DMS153 treated with DMSO at 0.1 percent for 48 hours (cell line): ENCODE measurements around the gene ANGEL1.

Source experiments
- DNase-seq: peaks from one replicate; lab custom pipeline; 2025; ENCODE audit not compliant: unreplicated experiment; lab: John Stamatoyannopoulos, UW

ANGEL1 gene

DNA sequence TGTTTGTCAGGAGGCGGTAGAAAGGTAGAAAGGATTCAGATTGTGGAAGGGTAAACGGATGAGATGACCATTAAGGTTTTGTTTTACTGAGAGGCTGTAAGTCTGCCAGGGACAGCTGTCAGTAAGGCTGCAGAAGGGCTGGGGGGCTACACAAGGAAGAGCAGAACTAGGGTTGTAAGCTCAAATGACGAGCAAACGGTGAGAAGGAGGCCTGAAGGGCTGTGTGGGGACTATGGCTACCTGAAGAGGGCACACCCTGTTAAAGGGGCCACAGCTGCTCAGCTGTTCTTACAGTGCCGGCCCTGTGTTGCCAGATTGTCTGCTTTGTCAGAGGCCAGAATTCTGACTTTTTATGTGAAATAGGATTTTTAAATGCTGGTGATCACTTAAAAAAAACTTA lies 32.3 kb downstream of the ANGEL1 start:
- DNase-seq, result no peak

DNA sequence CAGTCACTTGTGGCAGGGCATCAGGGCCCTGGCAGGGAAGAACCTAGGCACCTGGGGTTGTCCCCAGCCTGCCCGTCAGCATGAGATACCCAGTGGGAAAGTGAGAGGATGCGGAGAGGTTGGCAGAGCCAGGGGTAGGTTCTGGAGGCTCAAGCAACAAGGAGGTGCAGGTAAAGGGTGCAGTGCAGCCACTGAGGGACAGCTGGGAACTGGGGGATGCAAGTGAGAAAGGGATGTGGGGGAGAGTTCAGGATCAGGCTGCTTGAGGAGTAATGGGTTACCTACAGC lies 32.7 kb downstream of the ANGEL1 start:
- no peak for DNase-seq

DNA sequence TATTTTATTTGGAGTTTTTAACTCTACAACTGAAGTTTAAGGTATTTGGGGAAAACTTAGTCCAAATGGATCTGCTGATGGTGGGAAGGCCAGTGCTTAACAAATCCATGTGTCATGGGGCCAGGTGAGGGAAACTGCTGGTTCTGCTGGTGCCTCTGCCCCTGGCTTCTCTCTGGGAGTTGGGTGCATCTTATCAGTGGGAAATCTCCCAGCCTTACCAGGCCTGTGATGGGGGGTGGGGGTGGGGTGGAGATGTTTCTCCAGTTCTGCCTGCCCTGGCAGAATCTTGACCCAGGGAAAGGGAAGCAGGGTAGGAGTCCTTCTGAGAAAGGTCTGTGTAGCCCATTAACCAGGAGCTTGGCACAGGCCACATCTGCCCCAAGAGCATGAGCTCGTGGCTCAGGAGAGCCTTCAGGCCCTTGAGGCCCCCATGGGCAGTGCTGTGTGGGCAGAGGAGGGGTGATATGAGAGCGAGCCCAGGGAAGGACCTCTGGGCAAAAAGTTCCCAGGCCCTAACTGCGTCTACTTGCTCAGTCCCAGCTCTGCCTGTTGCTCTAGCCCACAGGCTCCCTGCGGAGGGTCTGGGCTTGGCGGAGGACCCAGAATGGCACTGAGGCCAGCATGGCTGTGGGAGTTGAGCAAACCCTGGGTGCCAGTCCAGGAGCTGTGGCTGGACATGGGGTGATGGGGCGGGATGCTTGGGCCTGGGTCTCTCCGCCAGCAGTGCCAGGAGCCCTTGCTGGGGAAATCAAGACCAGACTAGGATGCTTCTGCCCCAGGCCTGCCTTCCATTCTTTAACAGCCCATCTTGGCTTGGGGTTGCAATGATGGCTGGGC lies 33.2 kb downstream of the ANGEL1 start:
- no peak for DNase-seq

DNA sequence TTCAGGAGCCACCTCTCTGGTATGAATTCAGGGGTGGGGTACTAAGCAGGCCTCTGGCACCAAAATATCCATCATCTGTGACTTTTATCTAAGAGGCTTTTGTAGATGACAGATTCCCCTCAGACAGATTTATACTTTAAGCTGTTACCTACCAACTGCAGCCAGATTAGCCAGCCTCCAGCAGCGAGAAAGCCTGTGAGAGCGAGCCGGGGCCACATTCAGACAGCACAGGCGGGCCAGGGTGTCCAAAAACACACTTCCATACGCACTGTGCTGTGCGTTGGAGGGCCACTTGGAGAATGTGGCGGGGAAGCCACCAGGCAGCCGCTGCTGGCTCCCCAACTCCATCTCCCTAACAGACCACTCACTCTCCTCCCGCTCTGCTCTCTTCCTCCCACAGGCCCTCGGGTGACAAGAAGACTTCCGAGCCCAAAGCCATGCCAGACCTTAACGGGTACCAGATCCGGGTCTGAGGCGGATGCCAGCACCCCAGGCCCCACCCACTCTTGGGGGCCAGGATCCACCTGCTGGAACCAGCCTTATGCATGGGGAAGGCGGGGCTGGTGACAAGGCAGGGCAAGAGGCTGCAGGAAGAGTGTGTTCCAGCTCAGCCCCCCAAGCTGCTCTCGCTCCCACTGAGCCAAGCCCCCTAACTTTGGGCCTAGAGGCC lies 34.0 kb downstream of the ANGEL1 start:
- DNase-seq, result no peak

DNA sequence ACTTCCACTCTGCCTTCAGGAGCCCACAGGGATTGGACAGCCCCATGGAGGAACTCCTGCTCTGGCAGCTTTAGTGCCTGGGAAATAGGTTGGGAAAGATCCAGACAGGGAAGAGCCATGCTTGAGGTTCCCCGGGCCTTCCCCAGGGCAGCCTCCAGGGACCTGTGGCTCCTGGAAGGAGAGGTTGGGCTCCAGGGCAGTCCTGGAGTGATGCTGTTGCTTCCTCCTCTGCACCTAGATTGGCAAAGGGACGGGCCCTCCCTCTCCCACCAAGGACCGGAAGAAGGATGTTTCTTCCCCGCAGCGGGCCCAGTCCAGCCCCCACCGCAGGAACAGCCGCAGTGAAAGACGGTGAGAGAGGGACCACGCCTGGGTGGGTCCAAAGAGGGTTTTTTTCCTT lies 35.0 kb downstream of the ANGEL1 start:
- no peak for DNase-seq

DNA sequence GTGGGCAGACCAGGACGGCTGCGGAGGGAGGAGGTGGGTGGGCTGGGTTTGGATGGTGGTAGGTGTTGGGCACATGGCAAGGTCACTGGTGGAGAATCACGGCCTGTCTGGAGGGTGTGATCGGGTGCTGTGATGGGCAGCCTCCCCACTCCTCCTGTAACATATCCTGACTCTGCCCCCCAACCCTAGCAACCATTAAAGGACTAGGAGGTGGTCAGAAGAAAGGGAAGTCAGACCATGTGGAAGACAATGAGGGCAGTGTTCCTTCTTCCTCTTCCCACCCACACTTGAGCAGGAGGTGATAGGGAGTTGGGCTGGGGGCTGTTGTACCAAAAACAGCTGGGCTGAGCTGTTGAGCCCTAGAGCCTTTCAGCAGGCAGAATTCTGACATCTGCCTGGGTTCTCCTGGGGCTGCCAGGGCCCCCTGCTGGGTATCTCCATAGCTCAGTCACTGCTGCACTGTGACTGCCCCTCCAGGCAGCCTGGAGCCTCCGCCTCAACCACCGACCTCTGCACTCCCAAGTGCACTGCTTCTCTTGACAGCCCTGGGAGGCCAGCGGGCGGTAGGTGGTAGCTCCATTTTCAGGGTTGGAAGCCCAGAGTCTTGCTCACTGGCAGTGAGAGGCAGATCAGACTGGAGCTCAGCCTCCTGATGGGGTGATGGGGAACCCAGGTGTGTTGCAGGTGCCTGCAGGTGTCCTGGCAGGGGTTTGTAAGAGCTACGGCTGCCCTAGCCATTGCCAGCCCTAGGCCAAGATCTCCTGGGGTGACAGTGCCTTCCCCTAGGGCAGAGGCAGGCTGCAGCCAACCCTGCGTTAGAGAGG lies 36.0 kb downstream of the ANGEL1 start:
- DNase-seq, result no peak

DNA sequence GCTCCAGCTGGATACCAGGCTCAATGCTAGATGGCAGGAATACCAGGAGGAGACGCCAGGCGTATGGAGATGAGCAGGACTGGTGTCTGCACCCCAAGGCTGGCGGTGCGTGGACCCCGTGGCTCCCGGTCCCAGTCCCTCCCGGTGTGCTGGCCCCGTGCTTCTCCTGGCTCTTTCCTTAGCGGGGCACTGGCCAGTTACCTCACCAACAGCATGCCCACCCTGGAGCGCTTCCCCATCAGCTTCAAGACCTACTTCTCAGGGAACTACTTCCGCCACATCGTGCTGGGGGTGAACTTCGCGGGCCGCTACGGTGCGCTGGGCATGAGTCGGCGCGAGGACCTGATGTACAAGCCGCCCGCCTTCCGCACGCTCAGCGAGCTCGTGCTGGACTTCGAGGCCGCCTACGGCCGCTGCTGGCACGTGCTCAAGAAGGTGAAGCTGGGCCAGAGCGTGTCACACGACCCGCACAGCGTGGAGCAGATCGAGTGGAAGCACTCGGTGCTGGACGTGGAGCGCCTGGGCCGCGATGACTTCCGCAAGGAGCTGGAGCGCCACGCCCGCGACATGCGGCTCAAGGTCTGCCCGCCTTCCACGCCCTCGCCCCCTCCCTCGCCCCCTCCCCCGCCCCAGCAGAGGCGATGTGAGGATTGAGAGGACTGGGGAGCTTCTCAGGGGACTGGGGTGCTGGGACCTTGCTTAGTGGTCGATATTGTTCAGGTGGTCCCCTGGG lies 36.8 kb downstream of the ANGEL1 start:
- no peak for DNase-seq

DNA sequence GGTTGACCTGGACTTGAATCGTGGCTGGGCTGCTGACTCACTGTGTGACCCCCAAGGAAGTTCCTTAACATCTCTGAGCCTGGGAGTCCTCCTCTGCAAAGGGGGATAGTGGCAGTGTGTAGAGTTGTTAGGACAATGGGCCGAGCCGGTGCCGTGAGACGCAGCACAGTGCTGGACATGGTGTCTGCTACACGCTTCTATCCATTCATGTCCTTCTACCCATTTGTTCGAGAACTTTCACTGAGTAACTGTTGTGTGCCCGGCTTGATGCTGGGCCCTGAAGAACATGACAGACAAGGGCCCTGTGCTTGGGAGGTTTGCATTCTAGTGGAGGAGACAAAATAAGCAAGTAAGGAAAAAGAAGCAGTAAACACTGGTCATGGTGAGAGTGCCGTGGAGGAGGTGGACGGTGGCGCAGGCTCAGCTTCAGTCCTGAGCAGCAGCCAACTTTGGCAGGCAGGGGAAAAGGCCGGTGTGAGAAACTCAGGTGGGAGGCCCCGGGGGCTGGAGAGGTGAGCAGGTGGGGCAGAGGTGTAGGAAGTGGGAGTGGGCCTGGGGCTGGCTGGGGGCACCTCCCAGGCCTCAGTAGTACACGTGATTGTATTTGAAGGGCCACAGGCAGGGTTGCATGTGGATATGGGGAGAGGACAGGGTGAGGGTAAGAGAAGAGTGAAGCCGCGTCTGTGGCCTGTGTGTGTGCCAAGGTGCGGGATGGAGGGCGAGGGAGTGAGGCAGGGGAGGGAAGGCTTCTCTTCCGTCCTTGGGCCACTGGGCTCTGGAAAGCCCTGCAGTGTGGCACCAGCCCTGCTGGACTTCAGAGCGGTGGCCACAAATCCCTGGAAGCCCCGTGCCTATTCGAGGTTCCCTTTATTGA lies 37.6 kb downstream of the ANGEL1 start:
- no peak for DNase-seq

DNA sequence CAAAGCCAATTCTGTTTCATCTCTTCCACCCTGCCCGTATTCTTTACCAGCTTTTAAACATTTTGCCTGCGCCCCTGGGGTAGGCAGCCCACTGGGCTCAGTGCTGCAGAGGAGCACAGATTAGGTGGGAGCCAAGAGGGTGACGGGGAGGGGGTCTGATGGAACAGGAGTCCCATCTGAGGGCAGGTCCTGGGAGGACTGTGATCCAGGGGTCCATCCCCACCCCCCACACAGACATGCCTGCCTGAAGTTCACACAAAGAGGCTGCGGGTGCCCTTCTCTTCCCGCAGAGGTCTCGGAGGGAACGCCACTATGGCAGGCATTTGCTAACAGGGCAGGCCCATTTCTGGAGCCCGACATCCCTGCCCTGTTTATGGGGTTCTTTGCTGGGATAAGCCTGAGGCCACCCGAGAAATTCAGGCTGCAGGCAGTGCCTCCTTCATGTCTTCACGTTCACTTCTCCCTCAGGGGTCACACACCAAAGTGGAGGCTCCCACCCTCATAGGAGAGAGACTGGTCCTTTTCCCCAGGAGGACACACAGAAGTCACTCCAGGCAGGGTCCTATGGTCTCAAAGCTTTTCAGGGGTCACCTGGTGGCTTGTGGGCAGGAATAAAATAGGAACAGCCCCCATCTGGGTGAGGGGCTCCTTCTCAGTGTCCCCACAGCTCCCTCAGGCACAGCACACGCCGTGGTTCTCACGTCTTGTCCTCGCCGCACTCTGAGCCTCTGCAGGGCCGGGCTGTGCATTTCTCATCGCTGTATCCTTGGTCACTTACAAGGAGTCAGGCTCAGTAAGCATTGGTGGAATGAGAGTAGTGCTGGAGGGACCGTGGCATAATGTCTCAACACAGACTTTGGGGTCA lies 38.5 kb downstream of the ANGEL1 start:
- no peak for DNase-seq

DNA sequence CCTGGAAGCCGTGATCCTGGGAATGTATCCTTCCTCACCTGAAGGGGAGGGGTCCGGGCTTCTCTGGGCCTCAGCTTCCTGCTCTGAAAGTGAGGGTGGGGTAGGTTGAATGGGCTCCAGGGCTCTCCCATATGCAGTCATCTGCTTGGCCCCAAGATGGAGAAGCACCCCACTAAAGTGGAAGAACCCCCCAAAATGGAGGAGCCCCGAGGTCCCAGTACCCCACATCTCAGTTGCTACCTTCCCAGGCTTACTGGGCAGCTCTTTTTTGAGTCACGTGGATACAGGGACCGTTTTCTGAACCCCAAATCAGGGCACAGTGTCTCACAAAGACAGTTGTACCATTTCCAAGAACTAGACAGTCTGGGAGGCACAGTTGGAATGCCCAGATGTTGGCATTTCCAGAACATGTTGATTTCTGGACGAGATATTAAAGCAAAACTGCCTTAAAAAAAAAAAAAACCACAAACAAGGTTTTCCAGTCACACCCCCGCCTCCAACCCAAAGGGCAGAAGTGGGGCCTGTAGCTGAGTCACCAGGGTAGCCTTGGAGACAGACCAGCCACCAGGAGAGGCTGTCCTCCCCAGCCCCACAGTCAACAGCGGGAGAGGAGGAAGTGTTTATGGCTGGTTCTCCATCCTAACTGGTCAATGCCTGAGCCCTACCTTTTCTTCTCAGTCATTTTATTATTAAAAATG lies 39.3 kb downstream of the ANGEL1 start:
- no peak for DNase-seq

DNA sequence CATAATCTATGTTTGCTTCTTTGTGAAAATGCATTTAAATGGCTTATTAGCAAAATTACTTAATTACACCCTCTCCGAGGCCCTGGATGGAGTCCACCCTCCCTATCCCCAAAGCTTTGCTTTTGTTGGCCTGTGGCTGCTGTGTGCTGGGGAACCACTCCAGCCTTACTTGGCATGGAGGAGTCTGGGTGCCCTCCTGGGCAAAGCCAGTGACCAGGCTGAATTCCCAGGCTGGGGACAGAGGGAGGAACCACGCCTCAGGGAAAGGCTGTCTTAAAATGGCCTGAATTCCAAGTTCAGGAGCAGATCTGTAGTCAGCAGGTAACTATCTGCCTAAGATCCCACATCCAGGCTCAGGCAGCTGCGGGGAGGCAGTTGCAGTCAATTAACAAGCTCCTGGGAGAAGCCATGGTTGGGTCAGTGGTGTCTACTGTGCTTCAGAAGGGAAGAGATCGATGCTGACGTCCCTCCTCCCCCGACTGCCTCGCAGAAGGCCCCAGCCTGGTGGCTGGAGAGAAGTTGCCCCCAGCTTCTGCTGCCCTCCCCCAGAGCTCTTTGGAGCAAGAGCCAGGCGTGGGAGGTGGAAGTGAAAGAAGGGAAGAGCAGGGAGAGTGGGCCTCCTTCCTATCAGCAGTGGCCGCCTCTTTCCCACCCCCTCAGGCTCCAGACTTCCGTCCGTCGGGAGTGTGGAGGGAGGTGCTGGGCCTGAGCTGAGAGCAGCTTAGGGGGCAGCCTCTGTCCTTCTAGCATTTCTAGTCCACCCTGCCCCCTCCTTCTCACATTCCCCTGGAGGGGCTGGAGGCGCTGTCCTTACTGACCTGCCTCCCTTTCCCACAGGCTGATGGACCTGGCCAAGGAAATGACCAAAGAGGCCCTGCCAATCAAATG lies 40.1 kb downstream of the ANGEL1 start:
- DNase-seq, result no peak

DNA sequence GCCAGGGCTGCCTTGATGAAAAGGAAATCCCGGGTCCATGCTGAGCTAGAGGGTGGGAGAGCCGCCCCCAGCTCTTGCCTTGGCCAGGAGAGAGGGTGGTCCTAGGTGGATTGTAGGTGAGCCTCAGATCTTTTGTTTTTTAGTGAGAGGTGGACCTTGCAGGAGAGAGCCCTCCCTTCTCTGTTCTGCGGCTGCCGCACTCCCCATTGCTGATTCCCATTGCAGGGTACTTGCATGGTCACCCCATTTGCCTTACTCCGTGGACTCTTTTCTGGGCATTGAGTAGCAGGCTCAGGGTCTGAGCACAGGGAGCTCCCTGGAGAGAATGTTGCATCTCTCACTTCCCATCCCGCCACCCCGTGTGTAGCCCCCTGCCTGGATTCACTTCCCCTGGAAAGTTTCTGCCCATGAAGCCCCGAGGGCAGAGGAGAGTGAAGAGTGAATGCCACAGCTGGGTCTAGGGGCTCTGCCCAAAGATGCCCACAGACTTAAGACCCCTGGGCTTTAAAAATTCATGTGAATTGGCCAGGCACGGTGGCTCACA lies 41.2 kb downstream of the ANGEL1 start:
- DNase-seq, result no peak

DNA sequence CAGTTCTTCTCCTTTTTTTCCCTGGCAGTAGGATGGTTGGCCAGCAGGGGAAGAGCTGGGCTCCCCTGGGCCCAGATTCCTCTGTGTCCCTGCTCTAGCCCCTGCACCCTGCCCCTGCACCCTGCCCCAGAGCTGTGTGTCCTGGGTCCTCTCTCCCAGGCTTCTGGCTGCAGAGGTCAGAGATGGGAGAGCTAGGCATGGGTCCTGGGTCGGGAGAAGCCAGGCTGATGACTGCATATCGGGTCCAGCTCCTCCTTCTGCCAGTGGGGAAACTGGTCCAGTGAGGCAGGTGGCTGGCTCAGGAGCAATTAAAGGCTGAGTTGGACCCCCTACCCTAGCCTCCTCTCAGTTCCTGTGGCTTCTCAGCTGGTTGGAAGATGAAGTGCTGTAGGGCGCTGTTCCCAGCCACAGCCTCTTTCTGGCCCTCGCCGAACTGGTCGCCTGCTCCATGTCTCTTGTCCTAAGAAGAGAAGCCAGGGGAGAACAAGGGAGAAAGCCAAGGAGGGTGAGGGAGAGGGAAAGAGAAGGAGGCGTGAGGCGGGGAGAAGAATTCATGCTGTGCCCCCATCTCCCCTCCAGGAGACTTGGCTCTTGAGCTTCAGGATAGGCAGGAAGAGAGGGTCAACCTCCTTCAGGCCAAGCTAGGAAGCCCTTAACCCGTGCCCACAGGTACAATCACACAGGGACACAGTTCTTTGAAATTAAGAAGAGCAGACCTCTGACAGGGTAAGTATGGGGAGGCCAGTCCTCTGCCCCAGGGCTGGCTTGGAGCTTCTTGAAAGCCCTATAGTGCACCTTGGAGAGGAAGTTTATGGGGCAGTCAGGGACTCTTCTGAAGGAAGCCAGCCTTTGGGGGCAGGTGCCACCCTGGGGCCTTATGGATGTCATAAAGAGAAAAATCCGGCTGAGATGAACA lies 41.9 kb downstream of the ANGEL1 start:
- DNase-seq, result no peak

DNA sequence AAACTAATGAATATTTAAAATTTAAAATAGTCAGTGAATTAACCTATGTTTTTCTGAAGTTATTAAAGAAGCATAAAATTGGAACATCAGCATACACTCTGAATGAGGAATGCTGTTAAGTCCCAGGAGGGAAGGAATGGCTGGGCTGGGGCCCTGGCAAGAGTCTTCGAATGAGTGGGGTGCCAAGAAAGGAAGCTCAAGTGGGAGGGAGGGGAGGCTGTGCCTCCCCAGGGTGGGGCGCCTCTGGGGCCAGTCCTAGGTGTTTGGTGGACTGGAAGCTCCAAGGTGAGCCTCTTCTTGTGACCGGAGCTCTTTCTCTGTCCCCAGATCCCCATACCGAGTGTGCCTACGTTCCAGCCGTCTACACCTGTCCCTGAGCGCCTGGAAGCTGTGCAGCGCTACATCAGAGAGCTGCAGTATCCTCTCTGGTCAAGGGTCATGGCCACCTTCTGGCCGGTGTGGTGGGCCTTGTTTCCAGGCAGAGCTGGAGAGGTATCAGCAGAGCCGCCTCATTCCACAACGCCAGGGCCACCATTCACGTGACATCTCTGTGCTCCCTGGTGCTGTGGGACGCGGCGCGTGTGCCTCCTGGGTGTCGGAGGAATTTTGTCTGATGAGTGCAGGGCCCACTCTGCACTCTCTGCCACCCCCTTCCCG lies 42.9 kb downstream of the ANGEL1 start:
- no peak for DNase-seq

DNA sequence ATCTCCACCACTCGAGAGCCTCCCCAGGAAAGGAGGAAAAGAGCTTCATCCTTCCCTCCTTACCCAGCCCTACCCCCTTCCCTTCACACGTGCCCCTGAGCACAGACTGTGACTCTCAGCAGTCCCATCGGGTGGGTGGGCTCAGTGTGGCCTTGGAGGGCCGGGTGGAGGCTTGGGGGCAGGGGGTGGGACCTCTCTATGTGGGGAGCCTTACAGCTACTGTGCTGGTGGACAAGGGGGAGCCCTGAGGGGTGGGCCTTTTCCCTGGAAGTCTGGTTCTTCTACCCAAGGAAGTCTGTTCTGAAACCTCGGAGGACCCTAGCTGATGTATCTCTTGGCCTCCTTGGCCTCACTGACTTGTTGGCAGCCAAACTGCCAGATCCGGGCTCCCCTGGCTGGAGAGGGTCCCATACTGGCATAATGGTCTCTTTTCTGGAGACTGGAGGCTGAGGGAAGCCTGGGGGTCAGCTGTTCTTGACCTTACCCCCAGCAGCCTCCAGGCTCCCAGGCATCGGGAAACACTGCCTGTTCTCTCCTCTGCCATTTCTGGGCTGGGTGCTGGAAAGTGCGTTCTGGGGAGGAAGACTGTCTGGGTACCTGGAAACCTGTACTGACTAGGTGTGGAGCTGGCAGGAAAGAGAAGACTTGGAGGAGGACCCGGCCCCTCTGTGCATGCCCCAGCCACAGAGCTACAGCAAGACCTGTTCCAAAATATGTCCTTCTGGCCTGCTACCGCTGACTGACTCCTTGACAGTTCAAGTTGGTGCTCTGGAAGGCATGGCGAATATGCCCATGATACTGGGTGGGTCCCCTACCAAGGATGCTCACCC lies 43.8 kb downstream of the ANGEL1 start:
- DNase-seq, result no peak
